GM13976 (cell line): Measurements from ENCODE around the gene KRT79.
"Not testable (repeated sequence)": the region's sequence is repeated elsewhere in the genome, so short reads cannot be mapped to it uniquely, and the experiment has no call there.

Experiments used
- DNase-seq: peaks from one replicate; pipeline ENCODE4 v3.0.0; 2012; ENCODE audit warnings: low spot score
- CTCF ChIP-seq: IDR thresholded peaks from 2 replicates; pipeline ENCODE4 v1.5.1; 2012; ENCODE audit warnings: borderline replicate concordance, mild to moderate bottlenecking; ENCODE audit not compliant: insufficient read depth; ENCODE audit errors: extremely low read depth, missing control alignments, control extremely low read depth
- in situ Hi-C: fragments of 300-500 bp; cut with MboI; formaldehyde crosslinking; loops from one replicate; pipeline ENCODE4 v1.12.0; 2022; ENCODE audit warnings: low sequenced_read_pairs, mixed read lengths, inconsistent platforms; ENCODE audit not compliant: unreplicated experiment

KRT79 gene

GRCh38 chr12:52833922-52834726 lies at the start of gene KRT79:
KRT79 (minus strand) TSS chr12:52834311; CDS start chr12:52834260, 51 bp downstream.
- no peak for TF ChIP-seq CTCF
- in situ Hi-C loops: no loop called here
- no peak for DNase-seq

GRCh38 chr12:52880499-52880898 lies 46.4 kb upstream of the KRT79 start:
- DNase-seq, in situ Hi-C loops: not testable (repeated sequence)

GRCh38 chr12:52879394-52880351 lies 45.6 kb upstream of the KRT79 start:
- DNase-seq: peak; percentile 76
- in situ Hi-C loops: loop anchor here (10.0 kb wide), 2 partner anchors 295 to 495 kb away; partner anchors contain the start of gene KRT84
- TF ChIP-seq CTCF: peak; percentile 66

- no peak for DNase-seq
- in situ Hi-C loops: loop anchor here (10.0 kb wide), 2 partner anchors 294 to 494 kb away; partner anchors contain the start of gene KRT84
Measured at GRCh38 chr12:52878507-52879393, 44.6 kb upstream of the KRT79 start.

GRCh38 chr12:52877242-52877641 lies 43.1 kb upstream of the KRT79 start:
- no peak for DNase-seq
- no peak for TF ChIP-seq CTCF
- in situ Hi-C loops: loop anchor here (10.0 kb wide), 2 partner anchors 292 to 492 kb away; partner anchors contain the start of gene KRT84

More at GRCh38 chr12:52878507-52879393, 44.6 kb upstream of the KRT79 start:
- no peak for TF ChIP-seq CTCF

GRCh38 chr12:52876372-52876771 lies 42.3 kb upstream of the KRT79 start:
- in situ Hi-C loops: loop anchor here (10.0 kb wide), 2 partner anchors 292 to 492 kb away; partner anchors contain the start of gene KRT84
- no peak for DNase-seq
- TF ChIP-seq CTCF: no peak
